Hematopoietic multipotent progenitor cell treated with erythropoietin and hydrocortisone succinate and interleukin-3 and kit ligand, for 15 days (in vitro differentiated cells): ENCODE measurements around the gene CRISPLD2.

Experiments used
- DNase-seq: peaks from one replicate; pipeline ENCODE4 v3.0.0-alpha.2; 2015; ENCODE audit warnings: low spot score

Gene CRISPLD2

GRCh38 chr16:84800158-84800978, 19.4 kb upstream of the CRISPLD2 start:
- DNase-seq = no peak

- DNase-seq = no peak
Observed at GRCh38 chr16:84803146-84803545, 16.6 kb upstream of the CRISPLD2 start.

- DNase-seq = no peak
Observed at GRCh38 chr16:84804326-84804725, 15.5 kb upstream of the CRISPLD2 start.

GRCh38 chr16:84806256-84806889, 13.4 kb upstream of the CRISPLD2 start:
- no peak for DNase-seq

GRCh38 chr16:84806890-84807258, 12.9 kb upstream of the CRISPLD2 start:
- DNase-seq = no peak

GRCh38 chr16:84807776-84808175, 12.0 kb upstream of the CRISPLD2 start:
- no peak for DNase-seq

GRCh38 chr16:84808826-84809225, 11.0 kb upstream of the CRISPLD2 start:
- no peak for DNase-seq

GRCh38 chr16:84810518-84811273, 9.1 kb upstream of the CRISPLD2 start:
- DNase-seq = no peak

GRCh38 chr16:84811529-84811928, 8.3 kb upstream of the CRISPLD2 start:
- no peak for DNase-seq

GRCh38 chr16:84813141-84813934, 6.4 kb upstream of the CRISPLD2 start:
- DNase-seq = no peak

GRCh38 chr16:84815462-84815861, 4.3 kb upstream of the CRISPLD2 start:
- no peak for DNase-seq

GRCh38 chr16:84816023-84816422, 3.8 kb upstream of the CRISPLD2 start:
- no peak for DNase-seq

GRCh38 chr16:84816485-84816884, 3.3 kb upstream of the CRISPLD2 start:
- DNase-seq = no peak

GRCh38 chr16:84817206-84817605, 2.6 kb upstream of the CRISPLD2 start:
- DNase-seq = no peak

GRCh38 chr16:84817613-84818012, 2.2 kb upstream of the CRISPLD2 start:
- DNase-seq = no peak

- DNase-seq = no peak
Observed at GRCh38 chr16:84818133-84818532, 1.7 kb upstream of the CRISPLD2 start.

- DNase-seq = no peak
Observed at GRCh38 chr16:84818989-84819643, 669 bp upstream of the CRISPLD2 start.

- DNase-seq = no peak
Observed at GRCh38 chr16:84820305-84820684, 510 bp downstream of the CRISPLD2 start.

- DNase-seq = no peak
Observed at GRCh38 chr16:84820771-84821170, 986 bp downstream of the CRISPLD2 start.

GRCh38 chr16:84821179-84821578, 1.4 kb downstream of the CRISPLD2 start:
- DNase-seq = no peak
